K562 (cell line): ENCODE measurements around the gene MRNIP. TPM values are rescaled to one million over a fixed set of nuclear protein-coding genes. Genes with fewer than 3 reads are reported as not detected.
A peak's percentile ranks its signal among the peaks of the same experiment; 100 is the strongest.

Experiments used
- HDAC3 ChIP-seq: fragments of 450-650 bp; IDR thresholded peaks from 2 replicates; pipeline ENCODE4 v1.6.1; 2018; ENCODE audit warnings: borderline replicate concordance, mild to moderate bottlenecking, moderate library complexity; ENCODE audit not compliant: partially characterized antibody
- HNRNPK ChIP-seq: fragments of 200-400 bp; formaldehyde crosslinking; IDR thresholded peaks from one replicate; pipeline ENCODE4 v1.6.1; 2018; ENCODE audit warnings: mild to moderate bottlenecking, low read depth, low read length; ENCODE audit not compliant: poor library complexity, severe bottlenecking
- LEF1 ChIP-seq: fragments of 450-650 bp; IDR thresholded peaks from 2 replicates; pipeline ENCODE4 v1.6.1; 2016; ENCODE audit warnings: mild to moderate bottlenecking
- MYBL2 ChIP-seq, 2 experiments: fragments of 450-650 bp in 1 of 2; sonication (generic) in 1 of 2; formaldehyde crosslinking in 1 of 2; IDR thresholded peaks; 2 replicates each; pipeline versions ENCODE4 v1.6.1 to v1.8.1; 2017 to 2022; ENCODE audit warnings: borderline replicate concordance in 1 of 2, inconsistent platforms in 1 of 2, low read depth in 1 of 2, mild to moderate bottlenecking in 1 of 2, missing genetic modification reagents in 1 of 2, moderate library complexity in 1 of 2
- PRDM10 ChIP-seq: fragments of 450-650 bp; IDR thresholded peaks from 2 replicates; pipeline ENCODE4 v1.6.1; 2018; ENCODE audit not compliant: partially characterized antibody
- SIN3A ChIP-seq, 2 experiments: fragments of 150-350 bp in 1 of 2; IDR thresholded peaks; 2 replicates each; pipeline ENCODE4 v1.6.1; 2011 to 2016; ENCODE audit warnings: borderline replicate concordance in 2 of 2, low read depth in 2 of 2, low read length in 2 of 2, mild to moderate bottlenecking in 2 of 2, moderate library complexity in 2 of 2; ENCODE audit not compliant: control insufficient read depth in 1 of 2
- TEAD1 ChIP-seq, 2 experiments: fragments of 450-650 bp in 1 of 2; sonication (generic) in 1 of 2; formaldehyde crosslinking; IDR thresholded peaks; 2 replicates each; pipeline versions ENCODE4 v1.4.0 to v1.8.0; 2020 to 2022; ENCODE audit warnings: mild to moderate bottlenecking in 2 of 2, missing genetic modification reagents in 1 of 2
- ZNF407 ChIP-seq: fragments of 450-650 bp; IDR thresholded peaks from 2 replicates; pipeline ENCODE4 v1.6.1; 2016; ENCODE audit warnings: low read depth
- polyA plus RNA-seq, 8 experiments: library from polyadenylated mRNA; depleted of rRNA in 4 of 8; stranded (reverse) in 5 of 8; unstranded in 3 of 8; fragments of >200 nt; fragmentation: Nextera tagmentation in 2 of 8; fragmentation: Illumina TruSeq in 1 of 8; extraction: Ambion mirVana in 2 of 8; extraction: Trizol in 1 of 8; gene quantifications; 2 replicates each; pipeline versions ENCODE4 v1.2.1 to v1.2.3, GENCODE V29; 2011 to 2014; ENCODE audit warnings: inconsistent platforms in 1 of 8, missing spikeins in 1 of 8
- total RNA-seq, 7 experiments: library from RNA; depleted of rRNA in 6 of 7; stranded (reverse); fragments of >200 nt in 6 of 7; fragmentation: Illumina TruSeq in 2 of 7; extraction: Trizol in 2 of 7; gene quantifications; 2 replicates each; pipeline versions ENCODE4 v1.2.1 to v1.2.3, GENCODE V29; 2011 to 2021; ENCODE audit warnings: low replicate concordance in 1 of 7
- TF ChIP-seq, protein P1 (sequence below): IDR thresholded peaks from 3 replicates; pipeline ENCODE4 v1.6.1; 2011; ENCODE audit warnings: borderline replicate concordance, mild to moderate bottlenecking; ENCODE audit not compliant: insufficient read length, insufficient read depth
- TF ChIP-seq, protein P2 (sequence below): fragments of 450-650 bp; IDR thresholded peaks from 2 replicates; pipeline ENCODE4 v1.6.1; 2016; ENCODE audit warnings: borderline replicate concordance

MRNIP gene
- total and polyA plus RNA-seq, 9 of the 15 experiments (the other 6 are each of a cell fraction or from before 2014, with no cell fraction given) = 3.6 to 39.0 (median 16.8) TPM

DNA sequence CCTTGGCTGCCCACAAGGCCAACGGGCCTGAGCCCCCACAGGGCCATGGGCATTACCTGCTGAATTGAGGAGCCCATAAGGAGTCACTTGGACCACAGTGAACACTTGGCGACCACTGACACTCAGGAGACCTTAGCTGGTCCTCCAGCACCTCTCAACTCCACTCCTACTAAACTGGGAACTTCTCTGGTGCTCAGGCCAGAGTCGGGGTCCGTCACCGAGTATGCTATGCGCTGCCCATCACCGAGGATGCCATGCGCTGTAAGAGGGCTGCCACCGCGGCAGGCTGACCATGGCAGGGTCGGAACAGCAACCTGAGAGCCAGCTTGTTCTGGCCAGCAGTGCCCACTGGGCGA is 38.5 kb downstream of the MRNIP start (continued):
- TF ChIP-seq ZNF407 (no peak), PRDM10 (no peak), LEF1 (no peak), HDAC3 (no peak), SIN3A (IDR thresholded peaks at IDR 0.05; ENCODE audit: borderline replicate concordance in 2 of 2, control insufficient read depth in 1 of 2, low read depth in 2 of 2, low read length in 2 of 2) (no peak; a peak in 1 of 4 replicates), MYBL2 (IDR thresholded peaks at IDR 0.05; ENCODE audit: low read depth) (no peak), MYBL2 (CRISPR knock-in tag; IDR thresholded peaks at IDR 0.05; ENCODE audit: borderline replicate concordance) (no peak), TEAD1 (CRISPR knock-in tag; IDR thresholded peaks at IDR 0.05) (0 out of 4 replicates have a peak, but pooled peaks of 1 of the 2 experiments have one; percentile 6), HNRNPK (no peak)
- TF ChIP-seq, protein P1, sequence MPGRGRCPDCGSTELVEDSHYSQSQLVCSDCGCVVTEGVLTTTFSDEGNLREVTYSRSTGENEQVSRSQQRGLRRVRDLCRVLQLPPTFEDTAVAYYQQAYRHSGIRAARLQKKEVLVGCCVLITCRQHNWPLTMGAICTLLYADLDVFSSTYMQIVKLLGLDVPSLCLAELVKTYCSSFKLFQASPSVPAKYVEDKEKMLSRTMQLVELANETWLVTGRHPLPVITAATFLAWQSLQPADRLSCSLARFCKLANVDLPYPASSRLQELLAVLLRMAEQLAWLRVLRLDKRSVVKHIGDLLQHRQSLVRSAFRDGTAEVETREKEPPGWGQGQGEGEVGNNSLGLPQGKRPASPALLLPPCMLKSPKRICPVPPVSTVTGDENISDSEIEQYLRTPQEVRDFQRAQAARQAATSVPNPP = no peak
- TF ChIP-seq, protein P2, sequence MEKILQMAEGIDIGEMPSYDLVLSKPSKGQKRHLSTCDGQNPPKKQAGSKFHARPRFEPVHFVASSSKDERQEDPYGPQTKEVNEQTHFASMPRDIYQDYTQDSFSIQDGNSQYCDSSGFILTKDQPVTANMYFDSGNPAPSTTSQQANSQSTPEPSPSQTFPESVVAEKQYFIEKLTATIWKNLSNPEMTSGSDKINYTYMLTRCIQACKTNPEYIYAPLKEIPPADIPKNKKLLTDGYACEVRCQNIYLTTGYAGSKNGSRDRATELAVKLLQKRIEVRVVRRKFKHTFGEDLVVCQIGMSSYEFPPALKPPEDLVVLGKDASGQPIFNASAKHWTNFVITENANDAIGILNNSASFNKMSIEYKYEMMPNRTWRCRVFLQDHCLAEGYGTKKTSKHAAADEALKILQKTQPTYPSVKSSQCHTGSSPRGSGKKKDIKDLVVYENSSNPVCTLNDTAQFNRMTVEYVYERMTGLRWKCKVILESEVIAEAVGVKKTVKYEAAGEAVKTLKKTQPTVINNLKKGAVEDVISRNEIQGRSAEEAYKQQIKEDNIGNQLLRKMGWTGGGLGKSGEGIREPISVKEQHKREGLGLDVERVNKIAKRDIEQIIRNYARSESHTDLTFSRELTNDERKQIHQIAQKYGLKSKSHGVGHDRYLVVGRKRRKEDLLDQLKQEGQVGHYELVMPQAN = no peak
